GM18505 (cell line): ENCODE results near the gene SYDE1.

Experiments used
- ATAC-seq: cut with Tn5 transposase; IDR thresholded peaks from one replicate; pipeline ENCODE4 v1.9.1; 2021; ENCODE audit not compliant: unreplicated experiment
- POLR2A ChIP-seq: IDR thresholded peaks from 4 replicates; pipeline ENCODE4 v1.6.1; 2011; ENCODE audit warnings: borderline replicate concordance; ENCODE audit not compliant: insufficient read depth, insufficient read length; ENCODE audit errors: extremely low read depth

SYDE1 gene

DNA sequence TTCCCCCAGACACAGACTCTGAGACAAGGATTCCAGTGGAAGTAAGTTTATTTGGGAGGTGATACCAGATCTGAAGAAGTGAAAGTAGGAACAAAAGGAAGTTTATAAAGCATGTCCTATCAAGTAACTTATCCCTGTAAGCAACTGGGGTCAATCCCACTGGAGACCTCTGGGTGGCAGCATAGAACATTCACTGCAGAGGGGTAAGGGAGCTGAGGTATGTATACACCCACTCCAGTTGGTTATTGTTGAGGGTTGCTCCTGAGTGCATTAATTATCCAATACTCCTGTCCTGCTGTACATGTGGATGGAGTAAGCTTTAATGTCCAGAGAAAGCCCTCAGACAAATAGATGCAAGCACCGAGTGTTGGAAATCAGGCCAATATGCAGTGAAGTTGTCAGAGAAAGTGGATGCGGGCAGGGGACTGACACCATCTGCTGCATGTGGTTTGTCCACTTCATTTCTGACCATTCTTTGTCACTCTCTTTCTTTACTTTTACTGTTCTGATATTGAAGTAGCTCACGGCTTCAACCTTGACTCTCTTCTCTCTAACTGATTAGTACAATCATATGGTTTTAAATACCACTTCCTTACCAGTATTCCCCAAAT, 46.9 kb downstream of the SYDE1 start:
- no peak for ATAC-seq
- no peak for TF ChIP-seq POLR2A

DNA sequence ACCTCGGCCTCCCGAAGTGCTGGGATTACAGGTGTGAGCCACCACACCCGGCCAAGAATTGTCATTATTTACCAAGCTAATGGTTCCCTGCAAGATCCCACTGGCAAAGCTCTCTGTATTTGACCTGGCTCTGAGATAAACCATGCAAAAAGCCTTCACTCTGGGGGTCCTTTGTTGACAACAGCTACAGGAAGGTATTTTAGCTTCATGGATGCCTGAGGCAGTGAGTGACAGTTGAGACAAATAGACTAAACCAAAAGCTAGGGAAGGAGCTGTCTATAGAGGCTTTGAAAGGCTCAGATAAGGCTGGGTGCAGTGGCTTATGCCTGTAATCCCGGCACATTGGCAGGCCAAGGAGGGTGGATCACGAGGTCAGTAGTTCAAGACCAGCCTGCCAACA, 48.1 kb downstream of the SYDE1 start:
- TF ChIP-seq POLR2A: no peak
- ATAC-seq: no peak

DNA sequence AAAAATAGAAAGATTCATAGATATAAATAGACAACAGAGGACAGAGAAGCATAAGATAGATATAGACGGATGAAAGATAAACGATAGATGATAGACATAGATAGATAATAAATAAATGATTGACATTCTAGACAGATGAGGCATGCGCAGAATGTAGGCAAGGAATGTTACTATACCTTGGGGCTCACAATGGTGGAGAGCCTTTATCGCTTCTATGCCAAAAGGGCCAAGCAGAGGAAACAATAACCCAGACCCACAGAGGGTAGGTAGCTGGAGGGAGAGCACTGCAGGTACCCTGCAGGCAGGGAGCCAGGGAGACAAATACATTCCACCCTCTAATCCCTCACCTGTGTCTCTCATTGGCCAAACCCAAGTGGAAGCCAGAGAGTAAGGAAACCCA, 49.2 kb downstream of the SYDE1 start:
- no peak for TF ChIP-seq POLR2A
- no peak for ATAC-seq

GRCh38 chr19:15159251-15159650, 52.0 kb downstream of the SYDE1 start:
- no peak for ATAC-seq
- TF ChIP-seq POLR2A: no peak

DNA sequence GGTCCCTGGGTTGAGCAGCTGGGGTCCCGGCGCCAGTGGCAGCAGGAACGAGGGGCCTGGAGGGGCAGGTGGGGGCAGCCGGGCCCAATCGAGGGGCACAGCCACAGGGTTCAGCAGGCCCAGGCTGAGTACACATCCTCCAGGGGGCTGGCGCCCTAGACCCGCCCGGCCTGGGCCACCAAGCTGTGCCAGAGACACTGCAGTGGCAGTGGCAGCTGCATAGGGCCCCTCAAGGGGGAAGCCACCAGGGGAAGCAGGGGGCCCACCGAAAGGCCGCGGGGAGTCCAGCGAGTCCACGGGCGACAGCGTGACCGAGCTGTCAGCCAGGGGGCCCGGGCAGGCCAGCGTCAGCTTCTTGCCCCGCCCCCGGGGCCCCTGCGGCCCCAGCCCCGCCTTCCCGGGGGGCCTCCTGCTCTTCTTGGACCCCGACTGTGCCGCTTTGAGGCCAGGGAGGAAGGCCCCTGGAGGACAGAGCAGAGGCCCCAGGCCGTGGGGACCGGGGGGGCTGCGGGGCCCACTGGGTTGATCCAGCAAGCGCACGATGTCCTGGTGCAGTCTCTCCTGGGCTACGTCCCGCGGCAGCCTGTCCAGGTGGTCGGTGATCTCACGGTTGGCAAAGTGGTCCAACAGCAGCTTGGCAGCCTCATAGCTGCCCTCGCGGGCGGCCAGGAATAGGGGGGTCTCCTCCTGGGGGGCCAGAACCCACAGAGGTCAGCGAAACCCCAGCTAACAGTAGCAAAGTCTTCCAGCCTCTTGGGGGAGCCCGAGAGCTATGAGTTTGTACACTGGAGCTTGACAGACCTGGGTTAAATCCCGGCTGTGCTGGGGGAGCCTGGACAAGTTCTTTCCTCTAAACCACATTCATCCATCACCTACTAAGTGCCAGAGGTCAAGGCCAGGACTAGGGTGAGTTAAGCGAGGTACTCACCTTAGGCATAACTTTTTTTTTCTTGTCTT, 54.1 kb downstream of the SYDE1 start:
- no peak for TF ChIP-seq POLR2A
- ATAC-seq: no peak
